Hematopoietic multipotent progenitor cell treated with erythropoietin and hydrocortisone succinate and interleukin-3 and kit ligand, for 15 days (in vitro differentiated cells): ENCODE measurements around the gene OAT.
"Not testable (repeated sequence)": the region's sequence is repeated elsewhere in the genome, so short reads cannot be mapped to it uniquely, and the experiment has no call there.

Source experiments
- DNase-seq: peaks from one replicate; pipeline ENCODE4 v3.0.0-alpha.2; 2015; ENCODE audit warnings: low spot score

The OAT gene

GRCh38 chr10:124378881-124379471, 39.7 kb downstream of the OAT start:
- DNase-seq, result no peak

GRCh38 chr10:124378271-124378670, 40.5 kb downstream of the OAT start:
- no peak for DNase-seq

- DNase-seq, result no peak
These were observed 41.6 kb downstream of the OAT start for GRCh38 chr10:124377101-124377500.

GRCh38 chr10:124376411-124376810, 42.3 kb downstream of the OAT start:
- no peak for DNase-seq

GRCh38 chr10:124375691-124376090, 43.0 kb downstream of the OAT start:
- DNase-seq, result no peak

GRCh38 chr10:124375353-124375614, 43.4 kb downstream of the OAT start:
- DNase-seq, result no peak

GRCh38 chr10:124374535-124375352, 44.0 kb downstream of the OAT start:
- no peak for DNase-seq

GRCh38 chr10:124372899-124373298, 45.8 kb downstream of the OAT start:
- no peak for DNase-seq

- no peak for DNase-seq
These were observed 48.3 kb downstream of the OAT start for GRCh38 chr10:124370426-124370825.

- DNase-seq, result no peak
These were observed 48.7 kb downstream of the OAT start for GRCh38 chr10:124369986-124370385.

- DNase-seq, result not testable (repeated sequence)
These were observed 49.2 kb downstream of the OAT start for GRCh38 chr10:124369533-124369932.

- no peak for DNase-seq
These were observed 49.7 kb downstream of the OAT start for GRCh38 chr10:124369066-124369465.

GRCh38 chr10:124367936-124368335, 50.8 kb downstream of the OAT start:
- DNase-seq, result no peak

GRCh38 chr10:124367414-124367813, 51.3 kb downstream of the OAT start:
- DNase-seq, result no peak

- no peak for DNase-seq
These were observed 51.9 kb downstream of the OAT start for GRCh38 chr10:124366825-124367224.

GRCh38 chr10:124366343-124366742, 52.4 kb downstream of the OAT start:
- DNase-seq, result no peak

- no peak for DNase-seq
These were observed 54.0 kb downstream of the OAT start for GRCh38 chr10:124364674-124365073.

- DNase-seq, result no peak
These were observed 56.2 kb downstream of the OAT start for GRCh38 chr10:124362568-124362967.

- DNase-seq, result no peak
These were observed 59.3 kb downstream of the OAT start for GRCh38 chr10:124359336-124359832.

GRCh38 chr10:124357561-124357885, 61.2 kb downstream of the OAT start:
- no peak for DNase-seq

- no peak for DNase-seq
These were observed 61.8 kb downstream of the OAT start for GRCh38 chr10:124356701-124357560.

GRCh38 chr10:124354411-124355382, 64.0 kb downstream of the OAT start:
- DNase-seq, result no peak
